NCI-H69 (cell line): ENCODE data around the gene FNDC3A.
A peak's percentile ranks its signal among the peaks of the same experiment; 100 is the strongest.
"Not testable (repeated sequence)": the region's sequence is repeated elsewhere in the genome, so short reads cannot be mapped to it uniquely, and the experiment has no call there.

Experiments used
- DNase-seq: peaks from one replicate; lab custom pipeline; 2025; lab: John Stamatoyannopoulos, UW

FNDC3A gene

DNA sequence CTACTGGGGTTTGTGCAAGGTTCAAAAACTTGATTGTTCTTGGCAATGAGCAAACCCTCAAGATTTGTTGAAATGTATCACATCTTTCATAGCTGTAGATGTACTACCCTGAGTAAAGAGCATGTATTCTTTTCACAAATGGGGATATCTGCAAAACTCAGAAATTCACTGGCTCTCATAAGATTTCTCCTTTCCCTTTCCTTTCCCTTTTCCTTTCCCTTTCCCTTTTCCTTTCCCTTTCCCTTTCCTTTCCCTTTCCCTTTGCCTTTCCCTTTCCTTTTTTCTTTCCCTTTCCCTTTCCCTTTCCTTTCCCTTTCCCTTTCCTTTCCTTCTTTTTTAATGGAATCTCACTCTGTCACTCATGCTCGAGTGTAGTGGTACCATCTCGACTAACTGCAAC lies 69.1 kb downstream of the FNDC3A start:
- DNase-seq = no peak

DNA sequence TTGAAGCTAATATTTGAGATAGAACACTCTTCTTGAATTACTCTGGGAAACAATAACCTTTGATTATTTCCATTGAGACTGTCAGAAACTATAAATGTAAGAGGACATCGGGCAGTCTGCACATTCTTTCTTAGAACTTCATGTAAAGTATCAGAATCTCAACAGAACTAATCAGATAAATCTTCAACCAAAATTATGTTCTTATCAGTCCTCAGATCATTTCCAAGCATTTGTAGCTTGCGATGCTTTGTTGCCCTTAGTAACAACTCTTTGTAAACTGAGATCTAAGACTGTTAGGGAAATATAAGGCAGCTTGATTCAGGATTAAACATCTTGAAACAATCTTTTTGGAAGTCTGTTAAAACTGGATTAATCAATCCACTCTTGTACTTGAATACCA lies 70.3 kb downstream of the FNDC3A start:
- DNase-seq = no peak

DNA sequence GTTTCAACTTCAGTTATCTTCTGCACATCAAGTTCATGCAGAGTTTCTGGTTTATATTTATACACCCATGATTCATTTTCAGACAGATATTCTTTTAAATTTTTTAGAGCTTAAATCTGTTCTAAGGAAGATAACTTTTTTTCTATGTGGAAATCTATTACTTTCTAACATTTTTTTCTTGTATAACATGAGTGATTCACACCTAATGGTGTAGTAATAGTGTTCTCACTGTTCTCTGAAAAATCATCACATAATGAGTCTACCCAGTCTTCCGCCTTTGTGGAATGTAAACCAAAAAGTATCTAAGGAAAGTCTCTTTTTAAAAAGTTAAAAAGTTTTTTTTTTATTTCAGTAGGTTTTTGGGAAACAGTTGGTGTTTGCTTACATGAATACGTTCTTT lies 70.8 kb downstream of the FNDC3A start:
- DNase-seq = no peak

DNA sequence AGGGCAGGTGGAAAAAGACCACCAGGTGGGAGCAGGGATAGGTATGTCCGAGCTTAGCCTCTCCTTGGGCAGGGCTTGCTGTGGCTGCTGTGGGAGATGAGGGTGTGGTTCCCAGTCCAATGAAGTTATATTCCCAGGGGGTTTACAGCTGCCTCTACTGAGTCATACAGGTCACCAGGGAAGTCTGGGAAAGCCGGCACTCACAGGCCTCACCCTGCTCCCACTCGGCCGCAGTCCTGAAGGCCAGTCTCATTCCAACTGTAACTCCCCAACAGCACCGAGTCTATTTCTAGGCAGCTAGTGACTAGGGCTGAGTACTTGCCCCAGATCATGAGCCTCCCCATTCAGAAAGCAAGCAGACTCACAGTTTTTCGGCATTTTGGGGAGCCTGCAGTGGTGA lies 77.1 kb downstream of the FNDC3A start:
- DNase-seq = no peak

GRCh38 chr13:49053215-49053614 lies 77.5 kb downstream of the FNDC3A start:
- no peak for DNase-seq

DNA sequence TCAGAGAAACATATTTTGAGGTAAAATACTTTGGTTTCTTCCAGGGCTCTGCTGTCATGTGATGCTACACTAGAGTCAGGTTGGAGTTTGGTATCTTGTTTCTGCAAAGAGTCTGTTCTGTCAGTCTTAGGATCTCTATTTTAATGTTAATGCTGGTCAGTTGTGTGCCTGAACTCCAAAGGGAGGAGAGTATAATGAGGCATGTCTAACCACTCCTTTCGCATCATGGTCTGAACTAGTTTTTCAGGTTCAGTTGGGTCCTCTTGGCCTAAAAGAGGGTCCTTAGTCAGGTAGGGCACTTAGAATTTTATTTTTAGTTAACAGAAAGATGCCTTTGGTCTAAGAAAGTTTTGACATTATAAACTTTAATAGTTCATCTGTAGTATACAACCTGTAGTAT lies 78.2 kb downstream of the FNDC3A start:
- DNase-seq = no peak

- no peak for DNase-seq
Measured at GRCh38 chr13:49055021-49055420, 79.3 kb downstream of the FNDC3A start.

DNA sequence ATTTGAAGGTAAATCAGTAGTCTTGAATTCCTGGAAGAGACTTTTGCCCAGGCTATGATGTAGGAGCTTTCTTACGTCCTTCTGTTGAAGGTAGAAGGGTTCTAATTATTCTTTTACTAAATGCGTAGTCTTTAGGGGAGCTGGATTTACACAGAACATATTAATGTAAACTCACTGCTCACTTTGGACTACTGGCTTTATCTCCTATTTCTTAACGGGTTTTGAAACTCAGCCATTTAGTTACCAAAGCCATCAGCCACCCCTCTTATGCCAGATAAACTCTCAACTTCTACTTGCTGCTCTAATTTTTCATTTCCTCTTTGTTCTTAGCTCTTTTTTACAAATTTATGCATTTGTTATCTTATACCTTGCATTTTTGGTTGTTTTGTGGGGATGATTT lies 81.5 kb downstream of the FNDC3A start:
- DNase-seq = no peak

DNA sequence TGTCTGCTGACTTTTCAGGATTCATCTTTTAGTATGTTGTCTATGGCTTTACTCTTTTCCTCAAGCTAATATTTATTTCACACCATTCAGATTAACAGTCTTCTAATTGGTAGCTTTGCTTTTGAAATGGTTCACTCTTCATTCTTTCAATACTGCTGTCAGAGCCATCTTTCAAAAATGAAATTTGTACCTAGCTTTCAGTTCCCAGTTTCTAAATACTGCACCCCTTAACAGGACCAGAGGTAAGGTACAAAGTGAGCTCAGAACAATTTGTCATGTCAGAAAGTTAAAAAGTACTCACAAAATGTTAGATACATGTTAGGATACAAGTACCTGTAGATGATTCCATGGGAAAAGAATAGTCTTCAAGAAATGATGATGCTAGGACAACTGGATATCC lies 83.0 kb downstream of the FNDC3A start:
- no peak for DNase-seq

GRCh38 chr13:49060678-49061387 lies 85.1 kb downstream of the FNDC3A start:
- DNase-seq = no peak

GRCh38 chr13:49061388-49061752 lies 85.7 kb downstream of the FNDC3A start:
- not testable (repeated sequence) for DNase-seq

GRCh38 chr13:49062297-49062896 lies 86.7 kb downstream of the FNDC3A start:
- DNase-seq = no peak

DNA sequence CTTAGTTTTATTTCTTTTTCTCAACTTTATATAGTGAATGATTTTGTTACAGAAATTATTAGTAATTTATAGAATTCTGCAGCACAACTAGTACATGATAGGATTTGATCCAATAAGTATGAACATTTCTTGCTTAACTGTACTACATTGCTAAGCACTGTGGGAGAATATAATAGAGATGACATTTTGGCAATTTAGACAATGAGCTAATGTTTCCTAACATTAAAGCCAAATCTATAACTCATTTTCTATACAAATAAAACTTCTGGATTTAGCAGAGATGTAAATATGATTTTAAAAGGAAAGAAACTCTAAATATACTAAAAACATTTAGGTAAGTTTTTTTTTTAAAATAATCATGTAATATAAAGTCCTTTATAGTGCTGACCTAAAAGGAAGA lies 87.3 kb downstream of the FNDC3A start:
- DNase-seq = no peak

GRCh38 chr13:49063497-49063896 lies 87.8 kb downstream of the FNDC3A start:
- no peak for DNase-seq

DNA sequence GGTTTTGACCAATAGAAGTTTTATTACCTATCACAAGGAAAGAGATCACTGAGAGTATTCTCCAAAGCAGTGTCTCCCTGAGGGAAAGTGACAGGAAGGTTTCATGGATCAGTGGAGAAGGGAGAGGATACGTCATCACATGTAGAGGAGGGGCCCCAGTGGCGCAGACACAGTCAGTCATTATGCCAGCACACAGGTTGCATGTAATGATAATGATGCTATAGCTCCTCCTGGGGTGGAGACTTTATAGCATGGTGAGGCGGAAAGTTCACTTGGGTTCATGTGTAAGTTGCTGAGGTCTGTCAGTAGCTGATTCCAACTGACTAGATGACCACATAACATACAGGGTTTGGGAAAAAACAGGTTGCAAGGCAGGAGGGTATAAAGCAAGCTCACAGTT lies 88.8 kb downstream of the FNDC3A start:
- peak; percentile 11 for DNase-seq

DNA sequence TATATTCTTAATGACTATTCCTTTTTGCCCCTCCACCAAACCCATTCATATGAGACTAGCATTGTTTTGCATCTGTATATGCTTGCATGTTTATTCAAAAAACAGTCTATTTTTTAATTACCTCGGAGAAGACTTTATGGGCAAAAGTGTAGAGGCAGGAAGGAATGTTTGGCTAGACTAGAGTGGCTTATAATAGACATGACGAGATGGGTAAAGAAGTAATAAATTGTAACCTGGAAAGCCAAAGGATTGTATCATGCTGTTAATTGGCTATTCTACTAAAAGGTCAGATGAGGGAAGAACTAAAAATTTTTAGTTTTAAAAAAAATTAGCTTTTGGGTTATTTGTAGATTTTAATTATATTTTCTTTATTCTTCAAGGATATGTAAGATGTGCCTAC lies 91.1 kb downstream of the FNDC3A start:
- no peak for DNase-seq

DNA sequence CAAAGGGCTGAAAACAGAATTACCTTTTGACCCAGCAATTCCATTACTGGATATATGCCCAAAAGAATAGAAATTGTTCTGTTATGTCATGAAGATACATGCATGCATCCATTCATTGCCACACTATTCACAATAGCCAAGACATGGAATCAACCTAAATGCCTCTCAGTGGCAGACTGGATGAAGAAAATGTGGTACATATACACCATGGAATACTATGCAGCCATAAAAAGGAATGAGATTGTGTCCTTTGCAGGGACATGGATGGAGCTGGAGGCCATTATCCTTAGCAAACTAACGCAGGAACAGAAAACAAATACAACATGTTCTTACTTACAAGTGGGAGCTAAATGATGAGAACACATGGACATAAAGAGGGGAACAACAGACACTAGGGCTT lies 92.8 kb downstream of the FNDC3A start:
- not testable (repeated sequence) for DNase-seq

- DNase-seq = not testable (repeated sequence)
Measured at GRCh38 chr13:49070021-49070420, 94.3 kb downstream of the FNDC3A start.

DNA sequence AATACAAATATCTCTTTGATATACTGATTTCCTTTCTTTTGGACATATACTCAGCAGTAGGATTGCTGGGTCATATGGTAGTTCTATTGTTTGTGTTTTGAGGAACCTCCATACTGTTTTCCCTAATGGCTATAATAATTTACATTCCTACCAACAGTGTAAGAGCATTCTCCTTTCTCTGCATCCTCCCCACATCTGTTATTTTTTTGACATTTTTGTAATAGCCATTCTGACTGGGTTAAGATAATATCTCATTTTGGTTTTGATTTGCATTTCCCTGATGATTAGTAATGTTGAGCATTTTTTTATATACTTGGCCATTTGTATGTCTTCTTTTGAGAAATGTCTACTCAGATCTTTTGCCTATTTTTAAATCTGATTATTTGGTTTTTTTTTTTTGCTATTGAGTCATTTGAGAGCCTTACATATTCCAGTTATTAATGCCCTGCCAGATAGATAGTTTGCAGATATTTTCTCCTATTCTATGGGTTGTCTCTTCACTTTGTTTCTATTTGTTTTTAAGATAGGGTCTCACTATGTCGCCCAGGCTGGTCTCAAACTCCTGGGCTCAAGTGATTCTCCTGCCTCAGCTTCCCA lies 95.7 kb downstream of the FNDC3A start:
- no peak for DNase-seq

- DNase-seq = no peak
Measured at GRCh38 chr13:49082653-49083536, 107.2 kb downstream of the FNDC3A start.

DNA sequence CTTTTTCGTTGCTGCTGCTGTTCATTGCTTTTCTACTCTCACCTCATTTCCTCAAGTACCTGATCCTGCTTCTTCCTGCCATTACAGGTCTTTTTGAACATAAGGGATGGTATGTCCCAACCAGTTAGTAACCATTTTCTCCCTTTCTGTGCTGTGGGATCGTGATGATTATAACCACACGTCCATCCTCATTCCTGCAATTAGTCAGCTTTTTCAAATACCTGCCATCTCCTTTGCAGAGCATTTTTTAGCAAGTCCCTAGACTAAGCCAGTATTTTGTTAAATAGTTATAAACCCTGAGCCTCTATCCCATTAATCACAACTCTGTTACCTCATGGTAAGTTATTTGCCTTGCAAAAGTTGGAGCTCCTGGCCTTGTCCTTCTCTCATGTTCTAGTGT lies 109.2 kb downstream of the FNDC3A start:
- no peak for DNase-seq

DNA sequence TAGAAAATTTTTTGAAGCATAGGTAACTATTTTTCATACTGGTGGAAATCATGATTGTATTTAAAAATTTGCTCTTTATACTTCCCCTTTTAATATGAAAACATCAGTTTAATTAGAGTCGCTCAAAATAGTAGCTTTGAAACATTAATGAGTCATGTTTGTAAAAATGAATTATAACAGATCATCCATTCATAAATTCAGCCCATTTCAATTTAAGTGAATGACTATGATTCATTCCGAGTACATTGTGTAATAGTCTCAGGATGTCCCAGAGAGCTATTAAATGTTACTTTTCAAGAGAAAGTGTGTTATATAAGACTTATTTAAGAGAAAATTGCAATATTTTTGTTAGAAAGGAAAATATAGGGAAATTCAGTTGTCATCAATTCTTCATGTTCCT lies 111.0 kb downstream of the FNDC3A start:
- no peak for DNase-seq

- no peak for DNase-seq
Measured at GRCh38 chr13:49093376-49093775, 117.7 kb downstream of the FNDC3A start.
